Kidney tubule cell (primary cell): ENCODE data around the gene R3HCC1L.
A peak's percentile ranks its signal among the peaks of the same experiment; 100 is the strongest.

ENCODE experiments used
- DNase-seq: peaks from one replicate; pipeline ENCODE4 v3.0.0-alpha.2; 2018; ENCODE audit warnings: low spot score

Gene R3HCC1L

DNA sequence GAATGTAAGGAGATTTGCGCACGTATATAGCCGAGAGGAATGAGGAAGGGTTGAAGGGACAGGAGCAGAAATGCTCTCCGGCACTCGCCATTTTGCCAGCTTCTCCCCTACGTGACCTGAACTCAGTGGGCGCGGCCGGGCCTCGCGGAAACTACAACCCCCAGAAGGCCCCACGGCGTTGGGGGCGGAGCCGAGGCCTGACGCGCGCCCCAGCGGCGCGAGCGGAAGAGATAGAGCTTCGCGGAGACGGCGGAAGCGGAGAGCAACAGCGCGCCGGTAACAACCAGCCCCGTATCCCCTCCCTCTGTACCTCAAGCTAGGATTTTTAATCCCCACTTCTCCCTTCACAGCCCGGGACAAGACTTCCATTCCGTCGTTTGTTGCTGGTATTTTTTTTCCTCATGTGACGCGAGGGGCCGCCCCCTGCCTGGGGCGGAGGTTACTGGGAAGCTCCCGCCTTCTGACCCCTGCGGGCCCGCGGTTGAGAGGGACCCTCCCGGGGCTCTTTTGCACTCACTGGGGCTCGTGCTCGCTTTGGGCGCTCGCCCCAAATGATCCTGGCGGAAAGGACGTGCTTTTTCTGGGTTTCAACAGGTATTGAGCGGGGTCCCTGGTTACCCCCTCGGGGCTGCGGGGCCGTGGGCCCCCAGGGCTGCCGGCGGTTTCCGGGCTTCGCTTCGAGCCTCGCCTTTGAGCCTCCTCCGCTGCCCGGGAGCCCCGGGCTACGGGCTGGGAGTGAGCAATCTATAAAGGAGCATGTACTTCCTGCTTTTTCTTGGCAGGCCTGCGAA lies at the start of gene R3HCC1L:
Gene R3HCC1L, plus strand, starts transcription at position 227 of the 791 bp plus-strand sequence. CDS start 73,458 bp downstream, outside the sequence.
- DNase-seq, result peak; percentile 92

DNA sequence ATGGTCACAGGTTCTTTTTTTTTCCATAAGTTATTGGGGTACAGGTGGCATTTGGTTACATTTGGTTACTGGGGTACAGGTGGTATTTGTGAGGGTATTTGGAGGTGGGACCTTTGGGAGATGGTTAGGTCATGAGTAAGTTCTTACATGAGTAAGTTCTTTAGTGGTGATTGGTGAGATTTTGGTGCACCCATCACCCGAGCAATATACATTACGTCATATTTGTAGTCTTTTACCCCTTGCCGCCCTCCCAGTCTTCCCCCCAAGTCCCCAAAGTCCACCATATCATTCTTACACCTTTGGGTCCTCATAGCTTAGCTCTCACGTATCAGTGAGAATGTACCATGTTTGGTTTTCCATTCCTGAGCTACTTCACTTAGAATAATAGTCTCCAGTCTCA lies 49.2 kb upstream of the R3HCC1L start:
- DNase-seq, result no peak

DNA sequence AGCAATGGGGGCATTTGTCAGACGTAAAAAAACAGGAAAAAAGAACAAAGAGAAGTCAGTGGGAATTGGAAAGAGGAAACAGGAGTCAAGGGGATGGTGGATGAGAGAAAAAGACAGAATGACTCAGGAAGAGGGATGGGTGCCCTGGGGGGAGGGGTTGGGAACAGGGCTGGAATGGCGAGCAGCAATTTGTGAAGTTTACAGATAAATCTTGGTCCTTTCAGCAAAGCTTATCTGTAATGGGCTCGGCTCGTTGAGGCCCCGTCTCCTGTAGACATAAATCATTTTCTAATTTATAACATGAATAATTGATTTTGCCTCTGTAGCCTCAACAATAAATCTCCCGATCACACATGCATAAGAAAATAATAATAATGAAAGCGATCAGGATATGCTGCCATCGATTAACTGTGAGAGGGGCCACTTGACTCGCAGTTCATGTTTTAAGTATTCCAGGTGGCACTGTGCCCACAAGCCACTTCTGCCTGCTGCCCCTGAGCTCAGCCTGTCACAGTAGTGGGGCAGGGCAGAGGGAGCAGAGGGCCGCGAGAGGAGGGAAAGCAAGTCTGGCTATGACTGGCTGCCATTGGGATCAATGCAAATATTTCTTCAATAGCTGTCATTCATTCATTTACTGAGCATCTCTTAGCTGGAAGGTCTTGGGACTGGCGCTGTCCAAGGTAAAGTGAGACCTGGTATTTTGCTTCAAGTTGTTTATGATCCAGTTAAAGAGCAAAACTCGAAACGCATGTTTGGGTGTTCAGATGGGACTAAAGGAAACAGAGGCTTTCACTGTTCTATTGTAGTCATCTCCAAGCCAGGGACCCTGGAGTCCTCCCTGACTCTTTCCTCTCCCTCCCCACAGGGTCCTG lies 47.4 kb upstream of the R3HCC1L start:
- DNase-seq, result no peak

DNA sequence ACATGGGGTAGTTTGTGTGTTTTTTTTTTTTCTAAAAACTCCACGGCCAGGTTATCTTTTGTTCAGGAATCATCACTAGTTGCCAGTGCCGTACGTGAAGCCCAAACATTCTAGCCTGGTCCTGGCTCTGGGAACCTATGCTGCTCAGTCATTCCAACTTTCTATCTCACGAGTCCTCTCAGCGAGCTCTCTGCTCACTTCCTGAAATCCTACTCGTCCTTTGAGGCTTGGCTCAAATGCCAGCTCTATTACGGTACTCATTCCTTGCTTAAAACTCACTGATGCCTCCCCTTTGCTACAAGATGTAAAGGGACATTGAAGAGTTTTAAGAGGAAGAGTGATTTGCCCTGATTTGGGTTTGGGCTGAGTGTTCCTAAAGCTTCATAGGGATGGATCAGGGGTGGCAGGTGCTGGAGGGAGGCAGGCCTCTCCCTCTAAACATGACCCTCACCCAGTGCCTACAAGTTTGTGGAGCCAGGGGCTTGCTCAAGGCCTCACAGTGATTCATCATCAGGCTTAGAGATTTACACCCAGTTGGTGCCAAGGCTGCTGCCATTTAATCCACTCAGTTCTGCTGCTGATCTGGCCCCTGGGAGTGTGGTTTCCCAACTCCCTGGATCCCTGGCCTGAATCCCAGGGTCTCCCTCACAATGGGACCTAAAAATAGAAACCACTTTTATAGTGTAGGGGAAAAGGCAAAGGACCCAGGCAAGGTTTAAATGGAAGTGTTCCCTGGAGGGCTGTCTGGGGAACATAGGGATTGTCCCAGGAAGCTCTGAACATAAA lies 46.1 kb upstream of the R3HCC1L start:
- DNase-seq, result no peak

DNA sequence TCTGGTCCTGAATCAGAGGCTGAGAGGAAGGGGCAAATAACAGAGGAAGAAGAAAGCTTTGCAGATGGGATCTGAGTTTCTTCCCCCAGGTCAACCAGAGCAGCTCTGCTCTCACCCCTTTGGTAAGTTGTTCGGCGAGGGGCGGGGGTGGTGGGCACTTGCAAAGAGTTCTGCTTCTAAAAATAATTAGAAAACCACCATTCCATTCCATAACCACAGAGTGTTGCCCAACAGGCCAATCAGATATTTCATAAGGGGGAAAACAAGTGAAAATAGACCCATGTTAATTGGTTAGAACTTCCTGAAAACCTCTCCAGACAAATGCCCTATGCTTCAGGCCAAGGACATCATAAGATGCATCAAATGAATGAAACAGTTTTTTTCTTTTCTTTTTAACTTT lies 43.6 kb upstream of the R3HCC1L start:
- no peak for DNase-seq

DNA sequence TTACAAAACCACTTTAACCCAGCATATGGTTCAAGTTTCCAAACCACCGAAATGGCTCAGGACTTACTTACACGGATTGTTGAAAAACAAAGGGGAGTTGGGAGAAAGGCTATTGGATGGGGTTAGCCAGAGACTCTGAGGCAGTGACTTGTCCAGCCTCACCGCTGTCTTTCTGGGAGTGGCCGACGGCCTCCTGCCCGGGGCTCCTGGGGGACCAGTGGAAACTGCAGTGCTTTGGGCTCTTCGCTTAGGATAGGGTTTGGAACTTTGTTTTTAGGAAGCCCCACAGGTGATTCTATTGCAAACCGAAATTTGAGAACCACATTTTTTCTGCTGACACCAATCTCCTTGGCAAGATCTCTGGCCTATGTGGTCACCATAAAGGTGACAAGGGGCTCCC lies 38.1 kb upstream of the R3HCC1L start:
- no peak for DNase-seq

DNA sequence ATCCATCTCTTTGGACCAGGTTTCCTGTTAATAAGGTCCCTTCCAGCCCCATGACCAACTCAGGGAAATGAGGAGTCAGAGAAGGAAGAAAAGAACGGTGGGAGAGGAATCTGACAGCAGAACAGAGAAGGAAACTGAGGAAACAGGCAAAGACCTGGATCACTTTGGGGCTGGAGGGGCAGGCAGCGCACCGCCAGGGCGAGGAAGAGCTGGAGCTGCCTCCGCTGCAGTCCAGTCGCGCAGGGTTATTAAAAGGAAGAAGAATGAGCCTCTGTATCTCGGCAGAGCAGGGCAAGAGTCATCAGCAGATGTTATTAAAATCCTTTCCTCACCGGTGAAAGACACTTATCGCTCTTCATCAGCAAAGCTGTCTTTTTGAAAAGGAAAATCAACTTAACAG lies 37.7 kb upstream of the R3HCC1L start:
- DNase-seq, result no peak

DNA sequence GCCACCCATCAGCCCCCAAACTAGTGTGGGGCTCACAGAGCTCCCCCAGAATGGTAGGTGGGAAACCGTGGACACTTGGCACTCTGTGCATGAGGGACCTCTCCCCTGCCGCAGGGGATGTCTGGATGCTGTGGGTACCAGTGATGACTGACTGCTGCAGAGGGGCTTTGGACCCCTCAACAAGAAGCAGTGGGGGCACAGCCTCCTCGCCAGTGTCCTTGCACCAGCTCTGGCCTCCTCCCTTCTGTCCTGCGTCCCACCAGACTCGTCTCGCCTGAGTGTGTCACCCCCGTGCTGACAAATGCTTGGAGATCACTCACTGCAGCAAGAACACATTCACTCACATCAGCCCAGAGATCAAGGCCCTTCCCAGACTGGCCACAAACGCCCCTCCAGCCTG lies 37.3 kb upstream of the R3HCC1L start:
- no peak for DNase-seq

DNA sequence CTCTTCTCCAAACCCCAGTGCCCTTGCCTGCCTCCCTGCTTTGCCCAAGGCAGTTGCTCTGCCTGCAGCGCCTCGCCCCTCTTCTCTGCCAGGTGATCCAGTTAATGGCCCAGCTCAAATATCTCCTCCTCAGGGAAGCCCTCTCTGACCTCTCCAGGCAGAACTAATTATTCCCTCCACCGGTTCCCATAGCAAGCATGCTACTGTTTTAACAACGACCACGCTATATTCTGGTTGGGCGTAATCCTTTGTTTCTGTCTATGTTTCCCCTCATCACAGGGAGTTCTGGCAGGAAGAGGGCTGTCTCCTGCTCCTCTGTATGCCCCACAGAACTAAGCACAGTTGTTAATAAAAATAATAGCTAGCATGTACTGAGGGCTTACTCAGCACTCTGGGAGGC lies 36.8 kb upstream of the R3HCC1L start:
- no peak for DNase-seq

DNA sequence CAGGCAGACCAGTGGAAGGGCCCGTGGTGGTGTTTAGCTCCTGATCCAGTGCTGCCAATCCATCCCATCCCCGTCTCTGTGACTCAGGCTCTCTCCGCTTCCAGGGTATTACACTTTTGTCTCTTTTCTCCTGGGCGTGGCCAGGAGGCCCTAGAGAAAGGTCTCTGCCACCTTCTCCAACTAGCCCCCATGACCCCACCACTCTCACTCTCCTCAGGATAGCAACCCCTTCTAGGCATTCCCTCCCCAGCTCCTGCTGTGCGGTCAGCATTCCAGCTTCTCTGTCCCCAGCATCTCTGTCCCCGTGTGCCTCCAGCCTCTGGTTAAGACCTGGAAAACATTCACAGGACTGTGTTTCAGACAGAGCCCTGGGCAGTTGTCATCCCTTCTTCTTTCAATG lies 36.2 kb upstream of the R3HCC1L start:
- no peak for DNase-seq

DNA sequence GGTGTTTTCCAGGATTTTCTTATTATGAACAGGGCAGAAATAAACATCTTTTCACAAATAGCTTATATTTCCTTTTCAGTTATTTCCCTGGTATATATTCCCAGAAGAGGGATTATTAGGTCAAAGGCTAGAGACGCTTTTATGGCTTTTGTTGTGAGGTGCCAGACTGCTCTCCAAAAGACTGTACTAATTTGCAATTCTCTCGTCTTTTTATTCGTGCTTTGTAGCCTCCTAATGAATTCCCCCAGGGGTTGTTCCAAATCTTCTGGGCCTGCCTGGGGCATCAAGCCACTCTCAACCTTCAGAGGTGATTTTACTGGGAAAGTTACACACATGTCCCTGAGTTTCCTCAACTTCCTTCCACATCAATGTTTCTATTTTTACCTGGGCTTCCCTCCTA lies 34.0 kb upstream of the R3HCC1L start:
- no peak for DNase-seq

DNA sequence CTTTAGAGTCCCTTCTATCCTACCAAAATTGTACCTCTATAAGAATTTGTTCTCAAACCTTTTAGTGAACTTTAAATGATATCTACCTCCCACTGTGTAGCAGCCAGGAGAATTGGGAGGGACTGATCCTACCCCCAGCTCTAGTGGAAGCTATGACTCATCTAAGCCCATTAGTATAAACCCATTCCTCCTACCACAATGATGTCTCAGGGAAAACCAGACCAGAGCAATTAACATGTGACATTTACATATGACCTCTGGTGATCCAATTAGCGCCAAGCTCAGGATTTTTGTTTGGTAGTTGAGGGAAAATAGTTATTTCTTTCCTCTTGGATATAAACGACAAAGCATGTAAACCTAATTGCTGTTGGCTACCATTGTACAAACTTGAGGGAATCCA lies 33.1 kb upstream of the R3HCC1L start:
- DNase-seq, result no peak

DNA sequence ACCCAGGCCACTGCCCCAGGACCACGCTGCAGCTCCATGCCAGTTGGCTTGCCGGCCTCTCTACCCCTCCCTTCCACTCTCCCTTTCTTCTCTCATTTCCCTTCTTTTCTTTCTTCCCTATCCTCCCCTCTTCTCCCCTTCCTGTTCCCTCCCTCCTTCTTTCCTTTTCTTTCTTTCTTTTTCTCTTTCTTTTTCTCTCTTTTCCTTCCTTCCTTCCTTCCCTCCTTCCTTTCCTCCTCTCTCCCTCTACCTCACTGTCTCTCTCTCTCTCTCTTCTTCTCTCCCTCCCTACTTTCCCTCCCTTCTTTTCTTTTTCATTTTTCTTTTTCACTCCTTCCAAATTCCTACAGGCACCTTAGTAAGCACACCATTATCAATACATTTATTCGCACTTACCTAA lies 30.3 kb upstream of the R3HCC1L start:
- no peak for DNase-seq

DNA sequence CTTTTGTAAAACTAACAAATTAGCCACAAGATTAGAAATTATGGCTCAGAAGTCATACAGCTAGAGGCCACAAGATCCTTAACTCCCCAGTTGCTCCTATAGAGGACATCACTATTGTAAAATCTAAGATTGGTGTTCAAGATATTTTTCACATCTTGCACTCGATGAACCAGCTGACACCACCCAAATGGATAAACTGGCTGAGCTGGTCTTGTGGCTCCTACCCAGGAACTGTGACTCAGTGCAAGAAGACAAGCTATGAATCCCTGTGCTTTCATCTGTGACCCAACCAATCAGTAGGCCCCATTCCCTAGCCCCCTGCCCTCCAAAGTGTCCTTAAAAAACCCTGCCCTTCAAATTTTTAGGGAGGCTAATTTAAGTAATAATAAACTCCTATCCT lies 27.9 kb upstream of the R3HCC1L start:
- peak; percentile 4 for DNase-seq

DNA sequence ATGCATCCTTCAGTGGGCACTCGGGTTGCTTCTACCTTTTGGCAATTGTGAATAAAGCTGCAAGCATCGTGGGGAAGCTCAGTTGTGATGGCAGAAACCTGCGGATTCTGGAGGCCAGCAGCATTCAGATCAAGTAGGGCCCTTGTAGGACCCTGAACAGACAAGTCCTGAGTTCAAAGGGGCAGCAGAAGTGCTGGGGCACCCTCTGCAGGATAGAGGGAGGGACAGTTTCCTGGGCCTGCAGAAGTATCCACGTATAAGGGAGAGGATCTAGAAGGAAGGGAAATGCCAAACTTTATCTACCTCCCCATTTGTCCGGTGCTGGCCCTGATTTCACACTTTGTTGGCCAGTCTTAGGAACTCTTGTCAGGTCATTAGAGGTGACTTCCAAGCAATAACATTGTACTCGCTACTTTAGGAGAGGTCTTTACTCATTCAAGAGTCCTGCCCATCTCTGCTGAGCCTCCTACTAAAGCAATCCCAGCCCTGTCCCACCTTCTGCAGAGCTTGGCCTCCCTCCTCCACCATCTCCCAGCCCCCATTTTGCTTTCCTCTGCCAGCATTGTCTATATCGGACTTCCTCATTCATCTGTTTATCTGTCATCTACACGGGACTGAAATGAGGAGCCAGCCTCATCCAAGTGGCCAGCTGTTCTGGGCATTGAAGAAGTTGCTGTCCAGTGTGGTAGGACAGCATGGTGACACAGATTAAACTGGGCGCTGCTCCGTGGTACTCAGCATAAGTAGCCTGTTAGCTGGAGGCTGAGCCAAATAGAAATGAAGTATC lies 26.6 kb upstream of the R3HCC1L start:
- no peak for DNase-seq

DNA sequence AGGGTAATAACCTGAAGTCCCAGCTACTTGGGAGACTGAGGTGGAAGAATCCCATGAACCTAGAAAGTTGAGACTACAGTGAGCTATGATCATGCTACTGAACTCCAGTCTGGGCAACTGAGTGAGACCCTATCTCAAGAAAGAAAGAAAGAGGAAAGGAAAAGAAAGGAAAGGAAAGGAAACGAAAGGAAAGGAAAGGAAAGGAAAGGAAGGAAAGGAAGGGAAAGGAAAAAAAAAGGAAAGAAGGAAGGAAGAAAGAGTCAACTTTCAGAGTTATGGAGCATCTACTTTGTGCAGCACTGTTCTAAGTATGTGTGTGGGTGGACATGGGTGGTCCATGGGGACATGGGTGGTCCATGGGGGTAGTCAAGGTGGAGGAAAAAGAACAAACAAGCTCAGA lies 24.1 kb upstream of the R3HCC1L start:
- DNase-seq, result no peak

DNA sequence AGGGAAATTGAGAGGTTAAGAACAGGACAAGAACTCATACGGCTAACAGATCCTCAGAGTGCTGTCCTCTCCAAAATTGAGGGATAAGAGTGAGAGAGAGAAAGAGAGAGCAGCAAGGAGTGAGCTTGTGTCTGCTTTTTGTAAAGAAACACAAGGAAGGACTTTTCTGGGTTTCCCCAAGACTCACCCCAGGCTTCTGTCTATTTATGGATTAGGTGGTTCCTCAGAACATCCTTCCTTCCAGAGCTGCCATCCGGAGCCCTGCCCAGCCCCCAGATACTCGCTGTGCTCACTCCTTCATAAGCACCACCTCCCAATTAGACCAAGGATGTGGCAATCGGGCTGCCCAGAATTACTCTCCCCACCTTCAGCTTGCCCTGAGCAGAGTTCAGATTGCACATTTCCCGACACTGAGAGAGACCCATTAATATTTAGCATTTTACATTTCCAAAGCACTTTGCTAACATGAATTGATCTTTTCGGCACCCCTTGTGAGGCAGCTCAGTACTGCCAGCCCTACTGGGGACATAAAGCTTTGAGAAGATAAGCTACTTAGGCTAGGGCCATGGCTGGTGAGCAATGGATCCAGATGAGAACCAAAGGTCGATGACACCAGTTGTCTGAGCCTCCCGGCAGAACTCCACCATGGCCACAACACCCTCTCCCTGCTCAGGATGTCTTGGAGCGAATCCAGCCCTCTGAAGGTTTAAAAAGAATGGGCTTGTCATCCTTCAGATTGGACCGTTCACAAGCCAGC lies 19.2 kb upstream of the R3HCC1L start:
- no peak for DNase-seq

DNA sequence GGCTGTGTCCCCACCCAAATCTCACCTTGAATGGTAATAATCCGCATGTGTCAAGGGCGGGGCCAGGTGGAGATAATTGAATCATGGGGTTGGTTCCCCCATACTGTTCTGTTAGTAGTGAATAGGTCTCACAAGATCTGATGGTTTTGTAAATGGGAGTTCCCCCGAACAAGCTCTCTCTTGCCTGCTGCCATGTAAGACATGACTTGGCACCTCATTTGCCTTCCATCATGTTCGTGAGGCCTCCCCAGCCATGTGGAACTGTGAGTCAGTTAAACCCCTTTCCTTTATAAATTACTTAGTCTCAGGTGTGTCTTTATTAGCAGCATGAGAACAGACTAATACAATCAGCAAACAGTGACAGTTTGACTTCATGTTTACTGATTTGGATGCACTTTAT lies 14.6 kb upstream of the R3HCC1L start:
- DNase-seq, result no peak

DNA sequence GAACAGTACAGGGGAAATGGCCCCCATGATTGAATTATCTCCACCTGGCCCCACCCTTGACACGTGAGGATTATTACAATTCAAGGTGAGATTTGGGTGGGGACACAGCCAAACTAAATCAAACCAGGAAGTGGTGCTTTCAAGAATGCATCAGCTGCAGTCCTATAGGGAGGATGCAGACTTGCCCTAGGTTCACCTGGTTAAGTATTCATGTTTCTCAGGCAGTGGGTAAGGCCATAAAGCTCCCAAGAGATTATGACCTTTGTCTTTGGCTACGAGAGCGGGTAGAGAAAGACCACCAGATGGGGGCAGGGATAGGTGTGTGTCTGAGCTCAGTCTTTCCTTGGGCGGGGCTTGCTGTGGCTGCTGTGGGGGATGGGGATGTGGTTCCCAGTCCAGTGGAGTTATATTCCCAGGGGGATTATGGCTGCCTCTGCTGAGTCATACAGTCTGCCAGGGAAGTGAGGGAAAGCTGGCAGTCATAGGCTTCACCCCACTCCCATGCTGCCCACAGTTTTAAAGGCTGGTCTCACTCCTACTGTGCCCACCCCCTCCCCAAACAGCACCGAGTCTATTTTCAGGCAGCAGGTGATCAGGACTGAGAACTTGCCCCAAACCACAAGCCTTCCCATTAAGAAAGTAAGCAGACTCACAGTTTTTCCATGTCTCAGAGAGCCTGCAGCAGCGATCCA lies 8.4 kb upstream of the R3HCC1L start:
- no peak for DNase-seq

DNA sequence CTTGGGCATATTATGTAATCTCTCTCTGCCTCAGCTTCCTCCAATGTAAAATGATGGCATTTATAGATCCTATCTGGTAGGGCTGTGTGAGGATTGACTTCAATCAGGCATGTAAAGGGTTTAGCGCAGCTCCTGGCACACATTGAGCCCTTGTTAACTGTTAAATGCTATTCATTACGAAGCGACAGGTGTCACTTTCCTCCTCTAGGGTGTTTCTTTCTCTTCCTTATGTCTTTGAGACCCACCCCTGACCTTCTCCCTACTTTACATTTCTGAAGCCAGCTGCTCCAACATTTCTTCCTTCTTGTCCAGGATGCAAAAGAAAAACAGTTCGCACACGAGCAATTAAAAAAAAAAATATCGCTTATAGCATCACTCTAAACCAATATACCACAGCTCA lies 5.7 kb upstream of the R3HCC1L start:
- no peak for DNase-seq
